ENCODE measurements around the gene CYP2C8.

The CYP2C8 gene

GRCh38 chr10:95049919-95050318 lies 19.4 kb downstream of the CYP2C8 start:
- Histone ChIP-seq H3K9ac (ENCODE audit: low read length in 5 of 5) (no peak overlapping the region), H3K4me3 (ENCODE audit: low read depth in 1 of 5, low read length in 5 of 5) (no peak overlapping the region), H3K4me1 (ENCODE audit: control insufficient read depth in 5 of 5, insufficient read depth in 5 of 5, low read length in 5 of 5) (no peaks in the 10 kb centered on the region)

GRCh38 chr10:95048206-95048605 lies 21.1 kb downstream of the CYP2C8 start:
- H3K9ac ChIP-seq (ENCODE audit: low read length in 5 of 5) = no peak overlapping the region
- H3K27ac ChIP-seq (ENCODE audit: low read depth, low read length) = no peak overlapping the region
- H3K27me3 ChIP-seq (ENCODE audit: control insufficient read depth in 5 of 5, insufficient read depth in 4 of 5, low read length in 5 of 5) = no peaks in the 10 kb centered on the region
- no peaks in the 10 kb centered on the region for H3K36me3 ChIP-seq (ENCODE audit: control insufficient read depth in 5 of 5, insufficient read depth in 5 of 5, low read length in 5 of 5)
- H3K4me1 ChIP-seq (ENCODE audit: control insufficient read depth in 5 of 5, insufficient read depth in 5 of 5, low read length in 5 of 5) = no peaks in the 10 kb centered on the region
- peaks cover 0 to 7% (median 3%) of the 10 kb centered on the region in 5 donors for H3K9me3 ChIP-seq (ENCODE audit: control insufficient read depth in 5 of 5, low read length in 5 of 5)
- H3K4me3 ChIP-seq (ENCODE audit: low read depth in 1 of 5, low read length in 5 of 5) = no peak overlapping the region

More at GRCh38 chr10:95049919-95050318, 19.4 kb downstream of the CYP2C8 start:
- H3K9me3 ChIP-seq (ENCODE audit: control insufficient read depth in 5 of 5, low read length in 5 of 5) = peaks cover 0 to 7% (median 3%) of the 10 kb centered on the region in 5 donors
- H3K27ac ChIP-seq (ENCODE audit: low read depth, low read length) = no peak overlapping the region
- no peaks in the 10 kb centered on the region for H3K36me3 ChIP-seq (ENCODE audit: control insufficient read depth in 5 of 5, insufficient read depth in 5 of 5, low read length in 5 of 5)
- no peaks in the 10 kb centered on the region for H3K27me3 ChIP-seq (ENCODE audit: control insufficient read depth in 5 of 5, insufficient read depth in 4 of 5, low read length in 5 of 5)

- Histone ChIP-seq H3K4me1 (ENCODE audit: control insufficient read depth in 5 of 5, insufficient read depth in 5 of 5, low read length in 5 of 5) (no peaks in the 10 kb centered on the region), H3K9ac (ENCODE audit: low read length in 5 of 5) (no peak overlapping the region), H3K27ac (ENCODE audit: low read depth, low read length) (no peak overlapping the region), H3K27me3 (ENCODE audit: control insufficient read depth in 5 of 5, insufficient read depth in 4 of 5, low read length in 5 of 5) (no peaks in the 10 kb centered on the region), H3K4me3 (ENCODE audit: low read depth in 1 of 5, low read length in 5 of 5) (no peak overlapping the region), H3K36me3 (ENCODE audit: control insufficient read depth in 5 of 5, insufficient read depth in 5 of 5, low read length in 5 of 5) (no peaks in the 10 kb centered on the region), H3K9me3 (ENCODE audit: control insufficient read depth in 5 of 5, low read length in 5 of 5) (no peaks in the 10 kb centered on the region)
Observed at GRCh38 chr10:95039281-95039680, 30.0 kb downstream of the CYP2C8 start.

GRCh38 chr10:95035332-95036295 lies 33.7 kb downstream of the CYP2C8 start:
- peaks cover 0 to 4% (median 0%) of the 10 kb centered on the region in 5 donors for H3K27me3 ChIP-seq (ENCODE audit: control insufficient read depth in 5 of 5, insufficient read depth in 4 of 5, low read length in 5 of 5)
- no peak overlapping the region for H3K9ac ChIP-seq (ENCODE audit: low read length in 5 of 5)
- H3K27ac ChIP-seq (ENCODE audit: low read depth, low read length) = no peak overlapping the region
- no peaks in the 10 kb centered on the region for H3K36me3 ChIP-seq (ENCODE audit: control insufficient read depth in 5 of 5, insufficient read depth in 5 of 5, low read length in 5 of 5)
- no peaks in the 10 kb centered on the region for H3K4me1 ChIP-seq (ENCODE audit: control insufficient read depth in 5 of 5, insufficient read depth in 5 of 5, low read length in 5 of 5)
- H3K9me3 ChIP-seq (ENCODE audit: control insufficient read depth in 5 of 5, low read length in 5 of 5) = no peaks in the 10 kb centered on the region
- no peak overlapping the region for H3K4me3 ChIP-seq (ENCODE audit: low read depth in 1 of 5, low read length in 5 of 5)

- no peak overlapping the region for H3K27ac ChIP-seq (ENCODE audit: low read depth, low read length)
- no peaks in the 10 kb centered on the region for H3K9me3 ChIP-seq (ENCODE audit: control insufficient read depth in 5 of 5, low read length in 5 of 5)
- peaks cover 0 to 4% (median 0%) of the 10 kb centered on the region in 5 donors for H3K27me3 ChIP-seq (ENCODE audit: control insufficient read depth in 5 of 5, insufficient read depth in 4 of 5, low read length in 5 of 5)
- no peak overlapping the region for H3K4me3 ChIP-seq (ENCODE audit: low read depth in 1 of 5, low read length in 5 of 5)
- H3K36me3 ChIP-seq (ENCODE audit: control insufficient read depth in 5 of 5, insufficient read depth in 5 of 5, low read length in 5 of 5) = no peaks in the 10 kb centered on the region
- no peaks in the 10 kb centered on the region for H3K4me1 ChIP-seq (ENCODE audit: control insufficient read depth in 5 of 5, insufficient read depth in 5 of 5, low read length in 5 of 5)
- H3K9ac ChIP-seq (ENCODE audit: low read length in 5 of 5) = no peak overlapping the region
Observed at GRCh38 chr10:95034401-95034800, 34.9 kb downstream of the CYP2C8 start.

- no peaks in the 10 kb centered on the region for H3K9me3 ChIP-seq (ENCODE audit: control insufficient read depth in 5 of 5, low read length in 5 of 5)
- H3K27me3 ChIP-seq (ENCODE audit: control insufficient read depth in 5 of 5, insufficient read depth in 4 of 5, low read length in 5 of 5) = peaks cover 0 to 4% (median 0%) of the 10 kb centered on the region in 5 donors
- H3K36me3 ChIP-seq (ENCODE audit: control insufficient read depth in 5 of 5, insufficient read depth in 5 of 5, low read length in 5 of 5) = no peaks in the 10 kb centered on the region
- no peak overlapping the region for H3K9ac ChIP-seq (ENCODE audit: low read length in 5 of 5)
- no peak overlapping the region for H3K27ac ChIP-seq (ENCODE audit: low read depth, low read length)
- H3K4me3 ChIP-seq (ENCODE audit: low read depth in 1 of 5, low read length in 5 of 5) = no peak overlapping the region
- H3K4me1 ChIP-seq (ENCODE audit: control insufficient read depth in 5 of 5, insufficient read depth in 5 of 5, low read length in 5 of 5) = no peaks in the 10 kb centered on the region
Observed at GRCh38 chr10:95031656-95032055, 37.6 kb downstream of the CYP2C8 start.

GRCh38 chr10:95026461-95026860 lies 42.8 kb downstream of the CYP2C8 start:
- no peak overlapping the region for H3K27ac ChIP-seq (ENCODE audit: low read depth, low read length)
- H3K4me1 ChIP-seq (ENCODE audit: control insufficient read depth in 5 of 5, insufficient read depth in 5 of 5, low read length in 5 of 5) = no peaks in the 10 kb centered on the region
- H3K36me3 ChIP-seq (ENCODE audit: control insufficient read depth in 5 of 5, insufficient read depth in 5 of 5, low read length in 5 of 5) = no peaks in the 10 kb centered on the region
- H3K9me3 ChIP-seq (ENCODE audit: control insufficient read depth in 5 of 5, low read length in 5 of 5) = peaks cover 0 to 3% (median 0%) of the 10 kb centered on the region in 5 donors
- H3K27me3 ChIP-seq (ENCODE audit: control insufficient read depth in 5 of 5, insufficient read depth in 4 of 5, low read length in 5 of 5) = no peaks in the 10 kb centered on the region
- H3K4me3 ChIP-seq (ENCODE audit: low read depth in 1 of 5, low read length in 5 of 5) = no peak overlapping the region
- no peak overlapping the region for H3K9ac ChIP-seq (ENCODE audit: low read length in 5 of 5)

GRCh38 chr10:94997741-94998174 lies 71.5 kb downstream of the CYP2C8 start:
- H3K4me3 ChIP-seq (ENCODE audit: low read depth in 1 of 5, low read length in 5 of 5) = no peak overlapping the region
- H3K36me3 ChIP-seq (ENCODE audit: control insufficient read depth in 5 of 5, insufficient read depth in 5 of 5, low read length in 5 of 5) = no peaks in the 10 kb centered on the region
- H3K9ac ChIP-seq (ENCODE audit: low read length in 5 of 5) = no peak overlapping the region
- H3K4me1 ChIP-seq (ENCODE audit: control insufficient read depth in 5 of 5, insufficient read depth in 5 of 5, low read length in 5 of 5) = no peaks in the 10 kb centered on the region
- H3K27ac ChIP-seq (ENCODE audit: low read depth, low read length) = no peak overlapping the region
- peaks cover 0 to 2% (median 0%) of the 10 kb centered on the region in 5 donors for H3K9me3 ChIP-seq (ENCODE audit: control insufficient read depth in 5 of 5, low read length in 5 of 5)
- no peaks in the 10 kb centered on the region for H3K27me3 ChIP-seq (ENCODE audit: control insufficient read depth in 5 of 5, insufficient read depth in 4 of 5, low read length in 5 of 5)

- Histone ChIP-seq H3K9ac (ENCODE audit: low read length in 5 of 5) (no peak overlapping the region), H3K4me1 (ENCODE audit: control insufficient read depth in 5 of 5, insufficient read depth in 5 of 5, low read length in 5 of 5) (no peaks in the 10 kb centered on the region), H3K9me3 (ENCODE audit: control insufficient read depth in 5 of 5, low read length in 5 of 5) (peaks cover 7 to 16% (median 14%) of the 10 kb centered on the region in 5 donors), H3K27me3 (ENCODE audit: control insufficient read depth in 5 of 5, insufficient read depth in 4 of 5, low read length in 5 of 5) (no peaks in the 10 kb centered on the region), H3K36me3 (ENCODE audit: control insufficient read depth in 5 of 5, insufficient read depth in 5 of 5, low read length in 5 of 5) (no peaks in the 10 kb centered on the region), H3K27ac (ENCODE audit: low read depth, low read length) (no peak overlapping the region), H3K4me3 (ENCODE audit: low read depth in 1 of 5, low read length in 5 of 5) (no peak overlapping the region)
Observed at GRCh38 chr10:94992811-94993210, 76.5 kb downstream of the CYP2C8 start.

GRCh38 chr10:94991243-94991888 lies 77.9 kb downstream of the CYP2C8 start:
- Histone ChIP-seq H3K4me3 (ENCODE audit: low read depth in 1 of 5, low read length in 5 of 5) (no peak overlapping the region), H3K27ac (ENCODE audit: low read depth, low read length) (no peak overlapping the region), H3K9me3 (ENCODE audit: control insufficient read depth in 5 of 5, low read length in 5 of 5) (peaks cover 7 to 16% (median 14%) of the 10 kb centered on the region in 5 donors), H3K9ac (ENCODE audit: low read length in 5 of 5) (no peak overlapping the region), H3K27me3 (ENCODE audit: control insufficient read depth in 5 of 5, insufficient read depth in 4 of 5, low read length in 5 of 5) (no peaks in the 10 kb centered on the region), H3K4me1 (ENCODE audit: control insufficient read depth in 5 of 5, insufficient read depth in 5 of 5, low read length in 5 of 5) (no peaks in the 10 kb centered on the region), H3K36me3 (ENCODE audit: control insufficient read depth in 5 of 5, insufficient read depth in 5 of 5, low read length in 5 of 5) (no peaks in the 10 kb centered on the region)
